GM19238 (cell line): Measurements from ENCODE around the gene STYK1.

Experiments
- DNase-seq: peaks from one replicate; pipeline ENCODE4 v3.0.0; 2011; ENCODE audit warnings: low spot score; ENCODE audit not compliant: insufficient read length

The STYK1 gene

GRCh38 chr12:10673659-10674384 is at the start of gene STYK1:
Gene STYK1, minus strand, starts transcription at chr12:10674052. Its CDS starts 39,434 bp downstream, at chr12:10634618.
- peak; percentile 46 for DNase-seq

- peak; percentile 73 for DNase-seq
Measured at GRCh38 chr12:10722905-10723746, 49.3 kb upstream of the STYK1 start, which contains the start of gene YBX3. Gene YBX3, minus strand, starts transcription at chr12:10723323. Its CDS starts 212 bp downstream, at chr12:10723111.

- DNase-seq = peak; percentile 51
Measured at GRCh38 chr12:10722502-10722904, 48.7 kb upstream of the STYK1 start.

- DNase-seq = peak; percentile 26
Measured at GRCh38 chr12:10721651-10722501, 48.0 kb upstream of the STYK1 start.

- DNase-seq = no peak
Measured at GRCh38 chr12:10720974-10721650, 47.3 kb upstream of the STYK1 start.

- no peak for DNase-seq
Measured at GRCh38 chr12:10719482-10719881, 45.6 kb upstream of the STYK1 start.

- no peak for DNase-seq
Measured at GRCh38 chr12:10718279-10718821, 44.5 kb upstream of the STYK1 start.

- no peak for DNase-seq
Measured at GRCh38 chr12:10717410-10717809, 43.6 kb upstream of the STYK1 start.

GRCh38 chr12:10716704-10717315 is 43.0 kb upstream of the STYK1 start:
- no peak for DNase-seq

- no peak for DNase-seq
Measured at GRCh38 chr12:10716277-10716676, 42.4 kb upstream of the STYK1 start.

- no peak for DNase-seq
Measured at GRCh38 chr12:10715491-10715890, 41.6 kb upstream of the STYK1 start.

- no peak for DNase-seq
Measured at GRCh38 chr12:10709808-10710207, 36.0 kb upstream of the STYK1 start.

GRCh38 chr12:10708862-10709261 is 35.0 kb upstream of the STYK1 start:
- no peak for DNase-seq

- DNase-seq = no peak
Measured at GRCh38 chr12:10705655-10706054, 31.8 kb upstream of the STYK1 start.

GRCh38 chr12:10701843-10702242 is 28.0 kb upstream of the STYK1 start:
- DNase-seq = no peak

GRCh38 chr12:10701131-10701681 is 27.4 kb upstream of the STYK1 start:
- DNase-seq = no peak

GRCh38 chr12:10700581-10700980 is 26.7 kb upstream of the STYK1 start:
- DNase-seq = no peak

- DNase-seq = no peak
Measured at GRCh38 chr12:10697862-10698261, 24.0 kb upstream of the STYK1 start.

GRCh38 chr12:10697156-10697555 is 23.3 kb upstream of the STYK1 start:
- DNase-seq = no peak

- no peak for DNase-seq
Measured at GRCh38 chr12:10690906-10691305, 17.1 kb upstream of the STYK1 start.
